GM10847 (cell line): ENCODE data around the gene HSPA12A.

Source experiments
- POLR2A ChIP-seq: IDR thresholded peaks from 2 replicates; pipeline ENCODE4 v1.6.1; 2011; ENCODE audit not compliant: insufficient read length; ENCODE audit errors: extremely low read depth

HSPA12A gene

DNA sequence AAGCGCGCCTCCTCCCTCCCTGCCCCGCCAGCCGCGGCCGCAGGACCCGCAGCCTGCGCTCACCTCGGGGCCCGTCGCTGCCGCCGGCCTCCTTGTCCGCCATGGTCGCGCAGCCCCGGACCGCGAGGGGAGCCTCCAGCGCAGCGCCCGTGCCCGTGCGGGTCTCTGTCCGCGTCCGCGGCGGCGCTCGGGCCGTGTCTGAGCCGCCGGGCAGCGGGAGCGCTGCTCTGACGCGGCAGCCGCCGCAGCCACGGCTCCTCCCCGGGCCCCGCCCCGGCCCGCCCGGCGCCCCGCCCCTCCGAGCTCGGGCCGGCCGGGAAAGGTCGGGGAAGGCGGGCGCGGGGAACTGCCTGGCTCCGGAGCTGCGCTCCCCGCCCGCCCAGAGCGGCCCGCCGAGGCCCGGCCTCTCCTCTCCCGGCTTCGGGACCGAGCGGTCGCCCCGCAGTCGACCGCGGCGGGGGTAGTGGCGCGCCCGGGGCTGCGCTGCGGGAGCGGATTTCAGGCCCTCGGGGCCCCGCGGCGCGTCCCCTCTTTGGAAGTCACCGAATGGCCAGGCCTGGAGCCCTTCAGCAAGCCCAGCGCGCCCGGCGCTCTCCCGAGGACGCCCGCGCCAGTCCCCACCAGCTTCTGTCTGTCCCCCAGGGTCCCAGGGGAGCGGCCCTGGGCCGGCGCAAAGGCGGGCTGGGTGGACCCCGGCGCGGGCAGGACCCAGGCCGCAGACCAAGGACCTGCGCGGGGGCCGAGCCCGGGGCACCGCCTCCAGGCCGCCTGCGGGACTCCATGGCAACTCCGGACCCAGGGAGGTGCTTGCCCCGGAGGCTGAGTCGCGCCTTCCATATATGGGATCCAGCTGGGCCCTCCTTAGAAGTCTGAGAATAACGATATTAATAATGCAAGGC lies at the start of gene HSPA12A:
TSS of gene HSPA12A (minus strand) at position 200 of the 899 bp plus-strand sequence. CDS start at position 103, 97 bp downstream.
- no peak for TF ChIP-seq POLR2A

GRCh38 chr10:116791241-116791640 lies 48.9 kb upstream of the HSPA12A start:
- no peak for TF ChIP-seq POLR2A

DNA sequence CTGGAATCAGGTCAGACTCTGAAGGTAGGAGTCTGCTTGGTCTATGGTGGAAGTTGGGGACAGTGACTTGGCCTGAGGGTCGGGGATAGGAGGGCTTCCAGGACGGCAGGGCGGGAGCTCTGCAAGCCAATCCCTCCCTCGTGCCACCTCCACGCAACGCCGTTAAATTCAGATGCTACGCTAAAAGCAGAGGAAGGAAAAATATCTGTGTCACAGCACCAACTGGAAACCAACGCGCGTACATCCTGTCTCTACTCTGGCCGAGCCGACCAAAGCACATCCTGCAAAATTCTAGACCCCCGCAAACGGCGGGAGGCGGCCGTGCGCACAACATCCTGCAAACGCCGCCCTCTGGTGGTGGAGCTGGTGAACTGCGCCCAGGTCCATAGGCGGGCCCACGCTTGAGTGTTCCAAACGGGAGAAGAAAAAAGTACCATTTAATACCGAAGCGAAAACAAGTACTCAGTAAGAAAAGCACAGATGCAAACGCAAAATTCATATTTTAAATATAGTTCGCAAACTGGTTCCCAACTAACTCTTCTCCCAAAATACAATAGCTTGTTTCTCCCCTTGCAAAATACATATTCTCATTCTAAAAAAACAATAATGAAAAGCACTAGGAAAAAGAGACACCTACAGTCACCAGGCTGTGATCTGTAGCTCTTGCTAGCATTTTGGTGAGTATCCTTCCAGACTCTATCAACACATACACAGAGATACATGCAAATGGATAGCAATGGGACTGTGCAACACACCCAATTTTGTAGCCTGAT lies 45.7 kb upstream of the HSPA12A start:
- TF ChIP-seq POLR2A: no peak

GRCh38 chr10:116787053-116787659 lies 44.8 kb upstream of the HSPA12A start:
- TF ChIP-seq POLR2A: no peak

DNA sequence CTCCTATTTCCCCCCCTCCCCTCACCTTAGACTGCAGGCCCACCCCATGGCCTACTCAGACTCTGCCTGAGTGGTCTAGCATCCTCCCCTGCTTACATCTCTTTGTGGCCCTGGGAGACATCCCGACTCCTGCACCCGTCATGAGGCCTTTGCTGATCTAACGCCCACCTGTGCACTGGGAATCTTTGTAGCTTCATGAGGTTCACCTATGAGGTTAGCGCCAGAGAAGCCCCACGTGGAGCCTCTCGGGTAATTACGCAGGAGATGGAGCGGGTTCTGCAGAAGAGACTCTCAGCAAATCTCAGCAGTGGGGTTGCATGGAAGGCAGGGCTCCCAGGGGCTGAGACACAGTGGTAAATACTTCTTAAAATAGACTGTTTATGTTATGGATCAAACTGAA lies 43.5 kb upstream of the HSPA12A start:
- no peak for TF ChIP-seq POLR2A

DNA sequence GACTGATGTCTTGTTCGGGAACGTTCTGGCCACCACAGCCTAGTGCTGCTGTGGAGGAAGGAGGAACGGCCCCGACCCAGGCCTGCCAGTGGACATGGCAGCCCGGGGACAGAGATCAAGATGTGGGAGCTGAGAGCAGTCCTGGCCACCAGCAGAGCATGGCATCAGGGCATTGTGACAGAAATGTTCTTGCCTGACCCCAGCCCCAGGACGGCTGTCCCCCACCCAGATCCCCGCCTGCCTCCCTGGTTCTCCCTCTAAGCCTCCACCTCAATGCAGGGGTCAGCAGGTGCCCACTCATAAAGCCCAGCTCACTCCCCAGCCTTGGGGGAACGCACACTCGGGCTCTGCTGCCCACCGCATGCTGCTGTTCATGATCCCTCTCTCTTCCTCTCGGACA lies 42.9 kb upstream of the HSPA12A start:
- no peak for TF ChIP-seq POLR2A

GRCh38 chr10:116784651-116785050 lies 42.3 kb upstream of the HSPA12A start:
- TF ChIP-seq POLR2A: no peak

GRCh38 chr10:116784035-116784434 lies 41.7 kb upstream of the HSPA12A start:
- no peak for TF ChIP-seq POLR2A

DNA sequence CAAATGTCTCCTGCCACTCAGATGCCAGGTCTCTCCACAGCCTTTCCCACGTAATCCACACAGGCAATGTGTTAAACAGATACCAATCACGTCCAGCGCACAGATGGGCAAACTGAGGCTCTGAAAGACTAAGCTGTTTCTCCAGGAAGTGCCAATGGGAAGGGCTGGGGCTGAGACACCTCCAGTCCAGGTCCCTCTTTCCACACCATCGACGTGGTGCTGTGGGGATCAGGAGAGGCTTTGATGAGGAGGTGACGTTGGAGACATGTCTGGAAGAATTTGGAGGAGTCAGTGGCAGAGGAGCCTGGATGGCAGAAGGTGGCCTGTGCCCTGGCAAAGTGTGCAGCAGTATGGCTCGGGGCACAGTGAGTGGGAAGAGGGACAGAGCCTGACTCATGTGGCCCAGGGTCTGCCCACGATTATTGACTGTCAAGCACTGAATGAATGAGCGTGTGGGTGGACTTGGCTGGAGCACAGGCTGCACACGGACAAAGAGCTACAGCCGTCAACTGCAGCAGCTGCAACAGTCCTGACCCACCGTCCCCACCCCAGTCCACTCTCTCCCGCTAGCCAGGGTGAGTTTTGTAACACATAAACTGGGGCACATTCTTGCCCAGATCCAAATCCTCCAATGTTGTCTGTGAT lies 40.8 kb upstream of the HSPA12A start:
- TF ChIP-seq POLR2A: no peak

- no peak for TF ChIP-seq POLR2A
Observed at GRCh38 chr10:116781370-116781884, 39.1 kb upstream of the HSPA12A start.

DNA sequence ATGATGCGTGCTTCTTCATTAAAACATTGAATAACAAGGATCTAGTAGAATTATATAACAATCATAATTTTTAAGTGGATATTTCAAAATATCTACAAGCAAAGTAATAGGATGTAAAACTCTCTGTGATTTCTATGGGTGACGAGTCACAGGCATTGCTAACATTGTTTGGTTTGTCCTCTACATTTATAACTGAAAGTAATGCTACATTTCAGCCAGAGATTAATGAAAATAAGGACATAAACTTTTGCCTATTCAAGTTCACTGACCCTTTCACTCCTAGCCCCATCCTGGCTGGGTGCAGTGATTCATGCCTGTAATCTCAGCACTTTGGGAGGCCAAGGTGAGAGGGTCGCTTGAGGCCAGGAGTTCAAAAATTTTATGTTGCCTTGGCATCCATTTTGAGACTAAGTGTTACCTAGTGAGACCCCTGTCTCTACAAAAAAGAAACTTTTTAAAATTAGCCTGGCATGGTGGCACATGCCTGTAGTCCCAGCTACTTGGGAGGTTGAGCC lies 38.4 kb upstream of the HSPA12A start:
- no peak for TF ChIP-seq POLR2A

GRCh38 chr10:116779076-116779687 lies 36.8 kb upstream of the HSPA12A start:
- no peak for TF ChIP-seq POLR2A

DNA sequence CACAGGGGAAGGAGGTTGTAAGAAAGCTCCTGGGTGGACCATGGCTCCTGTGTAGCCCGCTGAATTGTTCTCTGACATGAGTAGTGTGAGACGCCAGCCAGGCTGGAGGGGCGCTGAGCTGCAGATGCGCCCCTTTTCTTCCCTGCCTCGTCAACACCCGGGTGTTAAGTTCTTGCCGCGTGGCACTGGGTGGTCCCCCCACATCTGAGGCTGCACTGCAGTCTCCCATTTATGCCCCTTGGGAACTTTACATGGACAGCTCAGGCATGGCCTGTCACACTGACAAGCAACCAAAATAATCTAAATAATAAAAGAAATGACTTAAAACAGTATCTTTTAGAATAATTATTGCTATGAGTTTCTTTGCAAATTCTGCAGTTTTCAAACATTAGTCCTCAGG lies 34.6 kb upstream of the HSPA12A start:
- TF ChIP-seq POLR2A: no peak
